ENCODE results near the gene PROB1.
"Not testable (repeated sequence)": the region's sequence is repeated elsewhere in the genome, so short reads cannot be mapped to it uniquely, and the experiment has no call there.

PROB1 gene

DNA sequence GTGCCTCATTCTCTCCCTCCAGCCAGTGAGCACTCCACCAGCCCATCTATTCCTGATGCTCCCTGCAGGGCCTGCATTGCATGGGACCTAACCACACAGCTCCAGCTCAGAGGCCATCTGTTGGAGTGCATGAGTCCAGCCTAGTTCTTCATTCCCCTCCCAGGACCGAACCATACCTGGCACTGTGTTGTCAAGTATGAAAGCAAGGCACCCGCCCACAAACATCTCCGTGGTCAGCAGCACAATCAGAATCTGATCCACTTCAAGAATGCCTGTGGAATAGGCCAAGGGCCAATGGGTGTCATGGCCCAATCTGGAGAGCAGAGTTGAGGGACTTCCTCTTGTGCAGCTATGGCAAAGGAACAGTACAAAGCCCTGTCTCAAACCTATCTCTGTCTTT lies 17.7 kb downstream of the PROB1 start:
- no peak for DNase-seq (ENCODE audit: low spot score)

- no peak for DNase-seq (ENCODE audit: low spot score)
Measured at GRCh38 chr5:139376364-139376763, 18.5 kb downstream of the PROB1 start.

- no peak for DNase-seq (ENCODE audit: low spot score)
Measured at GRCh38 chr5:139374909-139375308, 20.0 kb downstream of the PROB1 start.

GRCh38 chr5:139371482-139372435 lies 23.1 kb downstream of the PROB1 start:
- DNase-seq (ENCODE audit: low spot score), result no peak

- no peak for DNase-seq (ENCODE audit: low spot score)
Measured at GRCh38 chr5:139369181-139369580, 25.7 kb downstream of the PROB1 start.

DNA sequence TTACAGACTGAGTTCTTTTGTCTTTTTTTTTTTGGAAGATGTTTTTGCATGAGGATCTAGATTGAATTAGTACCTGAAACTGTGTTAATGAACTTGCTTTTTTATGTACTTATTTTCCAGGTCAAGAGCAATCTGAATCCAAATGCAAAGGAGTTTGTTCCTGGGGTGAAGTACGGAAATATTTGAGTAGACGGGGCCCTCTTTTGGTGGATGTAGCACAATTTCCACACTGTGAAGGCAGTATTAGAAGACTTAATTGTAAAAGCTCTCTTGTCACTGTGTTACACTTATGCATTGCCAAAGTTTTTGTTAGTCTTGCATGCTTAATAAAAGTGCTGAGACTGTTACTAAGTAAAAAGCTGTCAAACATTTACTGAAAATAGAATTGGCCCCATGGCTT lies 26.3 kb downstream of the PROB1 start:
- DNase-seq (ENCODE audit: low spot score), result peak; percentile 24

DNA sequence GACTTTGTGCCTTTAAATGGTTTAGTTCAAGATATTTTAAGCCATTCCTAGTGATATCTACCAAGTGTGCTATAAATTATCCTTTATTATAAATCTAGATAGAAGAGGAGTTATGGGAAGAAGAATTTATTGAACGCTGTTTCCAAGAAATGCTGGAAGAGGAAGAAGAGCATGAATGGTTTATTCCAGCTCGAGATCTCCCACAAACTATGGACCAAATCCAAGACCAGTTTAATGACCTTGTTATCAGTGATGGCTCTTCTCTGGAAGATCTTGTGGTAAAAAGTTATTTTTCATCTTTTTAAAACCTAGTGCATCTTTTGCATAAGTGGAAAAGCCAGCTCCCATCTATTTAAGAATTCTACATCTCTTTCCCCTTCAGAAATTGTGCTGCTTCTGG lies 30.4 kb downstream of the PROB1 start:
- DNase-seq (ENCODE audit: low spot score), result no peak

DNA sequence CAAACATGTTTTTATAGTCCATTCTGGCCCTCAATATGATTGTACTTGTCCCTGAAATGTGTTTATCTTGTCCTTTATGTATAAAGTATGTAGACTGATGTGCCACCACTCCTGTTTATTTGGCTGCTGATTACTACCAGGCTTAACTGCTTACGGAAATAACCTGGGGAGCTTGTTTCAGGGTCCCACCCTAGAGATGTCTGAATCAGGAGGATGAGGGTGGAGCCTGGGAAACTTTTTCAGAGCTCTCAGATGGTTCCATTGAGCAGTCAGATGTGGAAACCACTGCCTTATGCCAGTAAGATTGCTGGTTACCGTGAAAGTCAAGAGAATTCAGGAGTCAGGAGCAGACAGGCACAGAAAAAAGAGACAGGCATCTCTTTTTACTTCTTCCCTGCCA lies 31.0 kb downstream of the PROB1 start:
- no peak for DNase-seq (ENCODE audit: low spot score)

GRCh38 chr5:139361835-139362429 lies 33.0 kb downstream of the PROB1 start:
- DNase-seq (ENCODE audit: low spot score), result no peak

- DNase-seq (ENCODE audit: low spot score), result no peak
Measured at GRCh38 chr5:139360384-139360783, 34.5 kb downstream of the PROB1 start.

- no peak for DNase-seq (ENCODE audit: low spot score)
Measured at GRCh38 chr5:139358064-139358463, 36.8 kb downstream of the PROB1 start.

DNA sequence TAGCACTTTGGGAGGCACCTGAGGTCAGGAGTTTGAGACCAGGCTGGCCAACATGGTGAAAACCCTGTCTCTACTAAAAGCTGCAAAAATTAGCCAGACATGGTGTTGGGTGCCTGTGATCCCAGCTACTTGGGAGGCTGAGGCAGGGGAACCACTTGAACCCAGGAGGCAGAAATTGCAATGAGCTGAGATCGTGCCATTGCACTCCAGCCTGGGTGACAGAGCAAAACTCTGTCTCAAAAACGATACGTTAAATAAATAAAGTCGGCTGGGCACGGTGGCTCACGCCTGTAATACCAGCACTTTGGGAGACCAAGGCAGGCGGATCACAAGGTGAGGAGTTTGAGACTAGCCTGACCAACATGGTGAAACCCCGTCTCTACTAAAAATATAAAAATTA lies 39.0 kb downstream of the PROB1 start:
- DNase-seq (ENCODE audit: low spot score), result not testable (repeated sequence)

DNA sequence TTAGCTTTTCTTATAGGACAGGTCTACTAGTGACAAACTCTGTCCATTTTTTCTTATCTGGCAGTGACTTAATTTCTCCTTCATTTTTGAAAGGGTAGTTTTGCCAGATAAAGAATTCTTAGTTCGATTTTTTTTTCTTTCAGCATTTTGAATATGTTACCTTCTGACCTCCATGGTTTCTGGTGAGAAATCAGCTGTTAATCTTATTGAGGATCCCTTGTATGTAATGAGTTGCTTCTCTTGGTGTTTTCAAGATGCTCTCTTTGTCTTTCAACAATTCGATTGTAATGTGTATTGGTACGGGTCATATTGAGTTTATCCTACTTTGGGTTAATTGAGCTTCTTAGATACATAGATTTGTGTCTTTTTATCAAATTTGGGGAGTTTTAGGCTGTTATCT lies 40.7 kb downstream of the PROB1 start:
- no peak for DNase-seq (ENCODE audit: low spot score)

GRCh38 chr5:139347863-139348262 lies 47.0 kb downstream of the PROB1 start:
- not testable (repeated sequence) for DNase-seq (ENCODE audit: low spot score)

DNA sequence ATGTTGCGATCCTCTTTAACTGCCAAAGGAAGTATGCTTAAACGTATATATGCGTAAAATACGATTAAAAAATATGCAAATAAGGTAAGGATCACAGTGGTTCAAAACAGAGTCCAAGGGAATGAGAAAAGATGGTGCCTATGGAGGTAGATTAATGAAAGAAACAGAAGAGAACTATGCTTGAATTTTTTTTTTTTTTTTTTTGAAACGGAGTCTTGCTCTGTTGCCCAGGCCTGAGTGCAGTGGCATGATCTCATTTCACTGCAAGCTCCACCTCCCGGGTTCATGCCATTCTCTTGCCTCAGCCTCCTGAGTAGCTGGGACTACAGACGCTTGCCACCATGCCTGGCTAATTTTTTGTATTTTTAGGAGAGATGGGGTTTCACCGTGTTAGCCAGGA lies 49.5 kb downstream of the PROB1 start:
- not testable (repeated sequence) for DNase-seq (ENCODE audit: low spot score)

DNA sequence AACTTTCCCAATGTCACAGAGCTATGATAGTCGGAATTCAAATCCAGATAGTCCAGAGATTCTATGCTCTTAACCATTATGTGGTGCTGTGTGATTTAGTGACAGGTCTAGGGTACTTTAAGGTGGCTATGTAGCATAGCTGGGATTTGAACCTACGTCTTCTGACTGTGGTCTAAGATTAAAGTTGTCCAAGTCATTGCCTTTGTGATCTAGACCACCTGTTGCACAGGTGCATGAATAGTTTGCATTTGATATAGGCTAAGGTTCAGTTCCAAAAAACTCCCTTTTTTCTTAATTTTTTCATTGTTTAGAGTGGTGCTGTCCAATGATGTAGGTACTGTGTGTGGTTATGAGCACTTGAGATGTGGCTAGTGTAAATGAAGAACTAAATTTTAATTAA lies 50.7 kb downstream of the PROB1 start:
- DNase-seq (ENCODE audit: low spot score), result no peak

DNA sequence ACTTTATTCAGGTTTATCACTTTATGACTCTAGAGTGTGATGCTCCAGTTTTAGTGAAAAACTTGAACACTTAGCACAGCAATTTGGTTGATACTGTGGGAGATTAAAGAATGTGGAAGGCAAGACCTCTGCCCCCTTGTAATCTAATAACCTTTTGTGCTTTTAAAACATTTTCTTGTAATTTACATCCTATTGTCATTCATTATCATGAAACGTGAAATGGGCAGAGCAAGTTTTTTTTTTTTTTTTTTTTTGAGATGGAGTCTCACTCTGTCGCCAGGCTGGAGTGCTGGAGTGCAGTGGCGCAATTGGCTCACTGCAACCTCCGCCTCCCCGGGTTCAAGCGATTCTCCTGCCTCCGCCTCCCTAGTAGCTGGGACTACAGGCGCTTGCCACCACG lies 51.4 kb downstream of the PROB1 start:
- no peak for DNase-seq (ENCODE audit: low spot score)

GRCh38 chr5:139342423-139342723 lies 52.5 kb downstream of the PROB1 start:
- DNase-seq (ENCODE audit: low spot score), result no peak

- DNase-seq (ENCODE audit: low spot score), result peak; percentile 97
Measured at GRCh38 chr5:139341689-139342422, 53.0 kb downstream of the PROB1 start, which contains the start of gene PAIP2. PAIP2 (plus strand) TSS chr5:139341854; CDS start chr5:139363785, 21,931 bp downstream.

DNA sequence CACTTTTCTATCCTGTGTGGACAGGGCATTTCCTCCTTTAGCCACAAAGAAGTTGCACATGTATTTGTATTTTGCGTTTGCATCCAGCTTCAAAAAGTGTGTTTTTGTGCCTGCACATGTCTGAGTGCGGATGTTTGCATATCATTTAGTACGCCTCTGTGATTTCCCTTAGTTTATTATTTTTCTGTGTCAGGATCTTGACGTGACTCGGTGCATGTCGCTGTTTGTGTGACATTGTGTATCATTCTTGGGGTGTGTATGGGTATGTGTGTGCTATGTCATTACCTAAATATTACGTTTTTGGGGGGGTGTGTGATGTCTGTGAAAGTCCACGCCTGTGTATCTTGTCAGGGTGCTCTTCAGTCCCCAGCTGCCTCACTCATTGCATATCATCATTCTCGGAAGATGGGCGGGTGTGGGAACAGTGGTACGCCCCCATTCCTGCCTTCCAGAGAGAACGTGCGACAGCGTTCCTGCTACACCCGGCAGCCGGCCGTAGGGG lies 53.7 kb downstream of the PROB1 start:
- no peak for DNase-seq (ENCODE audit: low spot score)

All from putamen (tissue), 1 donor.